IMR-90 (cell line): ENCODE measurements around the gene PRSS3. TPM values are rescaled to one million over a fixed set of nuclear protein-coding genes. Genes with fewer than 3 reads are reported as not detected.
"Not testable (repeated sequence)": the region's sequence is repeated elsewhere in the genome, so short reads cannot be mapped to it uniquely, and the experiment has no call there.

Experiments used
- ATAC-seq: fragments of 200-7000 bp; cut with Tn5 transposase; 2 replicates; pipeline ENCODE4 v1.9.1; 2020; ENCODE audit warnings: low read depth, mild to moderate bottlenecking, moderate library complexity
- BruUV-seq: library from RNA; stranded (reverse); fragments of 400-500 nt; replicated peaks from 2 replicates; lab custom pipeline; 2021; lab: Mats Ljungman, UMichigan
- CTCF ChIA-PET: fragments of 300-600 bp; formaldehyde crosslinking; extraction: SDS; loops from one replicate; lab custom pipeline; 2021; ENCODE audit warnings: antibody characterized with exemption; lab: Yijun Ruan, JAX
- POLR2A ChIA-PET: fragments of 300-600 bp; sonication (Branson Sonifier 250); formaldehyde crosslinking; loops from one replicate; lab custom pipeline; 2022; ENCODE audit warnings: antibody characterized with exemption; ENCODE audit not compliant: unreplicated experiment; lab: Charles Lee
- DNase-seq: peaks from one replicate; pipeline ENCODE4 v3.0.0; 2013
- H2AFZ ChIP-seq: replicated peaks from 2 replicates; pipeline ENCODE3; 2013; ENCODE audit warnings: low read length, mild to moderate bottlenecking; ENCODE audit not compliant: poor library complexity
- H2AK5ac ChIP-seq: 2 replicates; pipeline ENCODE4 v1.6.1; 2013; ENCODE audit warnings: low read depth, low read length, inconsistent platforms
- H2AK9ac ChIP-seq: replicated peaks from 2 replicates; pipeline ENCODE3; 2013; ENCODE audit warnings: mild to moderate bottlenecking, low read depth, low read length, moderate library complexity; ENCODE audit not compliant: poor library complexity
- H2BK120ac ChIP-seq: 2 replicates; pipeline ENCODE4 v1.6.1; 2013; ENCODE audit warnings: low read depth, low read length, inconsistent platforms
- H2BK15ac ChIP-seq: 3 replicates; pipeline ENCODE4 v1.6.1; 2013; ENCODE audit warnings: low read depth, low read length, inconsistent platforms
- H2BK20ac ChIP-seq: 2 replicates; pipeline ENCODE4 v1.6.1; 2013; ENCODE audit warnings: low read depth, mild to moderate bottlenecking, inconsistent platforms, low read length, moderate library complexity
- H2BK5ac ChIP-seq: 2 replicates; pipeline ENCODE4 v1.6.1; 2013; ENCODE audit warnings: mild to moderate bottlenecking, low read depth, low read length, inconsistent platforms; ENCODE audit not compliant: poor library complexity, severe bottlenecking
- H3K14ac ChIP-seq: replicated peaks from 2 replicates; pipeline ENCODE4 v1.6.1; 2013; ENCODE audit warnings: low read depth, low read length, inconsistent platforms
- H3K18ac ChIP-seq: 2 replicates; pipeline ENCODE4 v1.6.1; 2013; ENCODE audit warnings: low read depth, low read length, control low read depth
- H3K23ac ChIP-seq: 2 replicates; pipeline ENCODE4 v1.6.1; 2013; ENCODE audit warnings: low read depth, low read length, inconsistent platforms
- H3K27ac ChIP-seq: 2 replicates; pipeline ENCODE4 v1.5.1; 2013; ENCODE audit warnings: mild to moderate bottlenecking, control low read depth, low read length; ENCODE audit not compliant: insufficient read depth
- H3K27me3 ChIP-seq: 2 replicates; pipeline ENCODE4 v1.6.1; 2013; ENCODE audit warnings: low read length; ENCODE audit not compliant: control insufficient read depth, insufficient read depth
- H3K36me3 ChIP-seq: 2 replicates; pipeline ENCODE4 v1.6.1; 2013; ENCODE audit warnings: low read length, mixed read lengths; ENCODE audit not compliant: control insufficient read depth, insufficient read depth
- H3K4ac ChIP-seq: 2 replicates; pipeline ENCODE4 v1.6.1; 2013; ENCODE audit warnings: low read depth, low read length, inconsistent platforms
- H3K4me1 ChIP-seq: 2 replicates; pipeline ENCODE4 v1.6.1; 2013; ENCODE audit warnings: low read length, mixed read lengths; ENCODE audit not compliant: control insufficient read depth, insufficient read depth
- H3K4me2 ChIP-seq: 2 replicates; pipeline ENCODE4 v1.6.1; 2013; ENCODE audit warnings: low read depth, mild to moderate bottlenecking, control low read depth, low read length, moderate library complexity
- H3K4me3 ChIP-seq: 2 replicates; pipeline ENCODE4 v1.5.1; 2013; ENCODE audit warnings: low read depth, mild to moderate bottlenecking, control low read depth, low read length, moderate library complexity; ENCODE audit not compliant: insufficient read depth
- H3K56ac ChIP-seq: 2 replicates; pipeline ENCODE4 v1.6.1; 2013; ENCODE audit warnings: low read length, inconsistent platforms; ENCODE audit not compliant: insufficient read depth; ENCODE audit errors: extremely low read depth
- H3K79me1 ChIP-seq, 2 experiments: 2 replicates each; pipeline ENCODE4 v1.6.1; 2013; ENCODE audit warnings: low read length in 2 of 2, inconsistent platforms in 1 of 2, low read depth in 1 of 2
- H3K9ac ChIP-seq: 2 replicates; pipeline ENCODE4 v1.6.1; 2013; ENCODE audit warnings: low read depth, low read length, control low read depth
- H3K9me1 ChIP-seq: 2 replicates; pipeline ENCODE4 v1.6.1; 2013; ENCODE audit warnings: low read length, inconsistent platforms; ENCODE audit not compliant: insufficient read depth
- H3K9me3 ChIP-seq: 2 replicates; pipeline ENCODE4 v1.6.1; 2013; ENCODE audit warnings: low read length; ENCODE audit not compliant: control insufficient read depth, insufficient read depth
- H4K20me1 ChIP-seq: 2 replicates; pipeline ENCODE4 v1.6.1; 2013; ENCODE audit warnings: low read length, inconsistent platforms; ENCODE audit not compliant: insufficient read depth
- H4K5ac ChIP-seq: 2 replicates; pipeline ENCODE4 v1.6.1; 2013; ENCODE audit warnings: mild to moderate bottlenecking, low read depth, low read length, control low read depth
- H4K8ac ChIP-seq, 2 experiments: 2 replicates each; pipeline ENCODE4 v1.6.1; 2013; ENCODE audit warnings: low read depth in 2 of 2, low read length in 2 of 2, control low read depth in 1 of 2, inconsistent platforms in 1 of 2
- H4K91ac ChIP-seq: 2 replicates; pipeline ENCODE4 v1.6.1; 2013; ENCODE audit warnings: low read depth, low read length, inconsistent platforms; ENCODE audit not compliant: insufficient read depth
- BHLHE40 ChIP-seq: fragments of 150-350 bp; IDR thresholded peaks from 2 replicates; pipeline ENCODE4 v1.6.1; 2016; ENCODE audit warnings: mild to moderate bottlenecking, low read depth, low read length
- WGBS, 2 experiments: methylation state at CpG; one replicate each; pipeline versions ENCODE4 v1.1.5 to v1.1.7; 2013; ENCODE audit warnings: missing lambda C conversion rate in 2 of 2; ENCODE audit not compliant: insufficient read length in 1 of 2; ENCODE audit errors: extremely low coverage in 2 of 2; 5-methylcytosine and 5-hydroxymethylcytosine counted together
- dilution Hi-C: fragments of 300-500 bp; cut with HindIII; formaldehyde crosslinking; loops from one replicate; pipeline ENCODE4 v1.14.3; 2018; ENCODE audit warnings: low sequenced_read_pairs; ENCODE audit not compliant: unreplicated experiment
- in situ Hi-C: fragments of 300-500 bp; cut with MboI; formaldehyde crosslinking; loops from 3 replicates; pipeline ENCODE4 v1.14.3; 2019; ENCODE audit warnings: low sequenced_read_pairs, inconsistent platforms, mixed read lengths
- intact Hi-C: fragments of 100-400 bp; cut with micrococcal nuclease; formaldehyde crosslinking; loops from 2 replicates; pipeline ENCODE4 v1.10.0; 2022
- polyA plus RNA-seq, 3 experiments: library from polyadenylated mRNA; depleted of rRNA; stranded (reverse); fragments of >200 nt; gene quantifications; 2 replicates each; pipeline ENCODE4 v1.2.3, GENCODE V29; 2012; ENCODE audit warnings: low replicate concordance in 1 of 3
- total RNA-seq: library from RNA; depleted of rRNA; stranded (reverse); fragments of >200 nt; gene quantifications from 2 replicates; pipeline ENCODE4 v1.2.3, GENCODE V29; 2012

Gene PRSS3
- total and polyA plus RNA-seq, 2 of the 4 experiments (the other 2 are of a cell fraction): 7.0 to 26.9 TPM

DNA sequence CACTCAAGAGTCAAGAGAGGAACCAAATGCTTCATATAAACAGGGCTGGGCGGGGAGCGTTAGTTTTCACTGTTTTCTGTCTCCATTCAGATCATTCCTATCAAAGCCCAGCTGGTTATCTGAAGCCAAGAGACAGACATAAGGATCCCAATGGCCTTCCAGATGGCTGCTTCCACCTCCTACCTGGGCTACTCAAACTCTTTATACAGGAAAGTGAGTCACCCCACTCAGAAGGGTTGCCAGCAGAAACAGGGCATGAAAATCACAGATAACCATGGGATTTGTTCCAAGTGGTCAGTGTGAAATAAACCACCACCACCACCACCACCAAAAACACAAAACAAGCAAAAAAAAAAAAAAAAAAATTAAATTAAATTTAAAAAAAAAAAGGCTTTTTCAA is 5.5 kb downstream of the PRSS3 start:
- H4K5ac ChIP-seq: no peak overlapping the region
- no peak overlapping the region for H3K4ac ChIP-seq
- H3K27ac ChIP-seq: no peak overlapping the region
- intact Hi-C loops: no loop called here
- no peaks in the 10 kb centered on the region for H3K79me1 ChIP-seq
- no peak overlapping the region for H4K91ac ChIP-seq
- in situ Hi-C loops: no loop called here
- no peaks in the 10 kb centered on the region for H4K20me1 ChIP-seq
- H3K18ac ChIP-seq: no peak overlapping the region
- no peak overlapping the region for H2BK120ac ChIP-seq
- H3K56ac ChIP-seq: no peak overlapping the region
- H3K9ac ChIP-seq: no peak overlapping the region
- ChIA-PET CTCF (interaction anchor here (0.6 kb wide), 1 partner anchor 63 kb away, joined by 3 read pairs; no protein-coding TSS in a partner anchor), POLR2A (no interaction called here)
- H3K23ac ChIP-seq: no peak overlapping the region
- no peaks in the 10 kb centered on the region for H3K4me1 ChIP-seq
- dilution Hi-C loops: no loop called here
- no peak overlapping the region for H2AK5ac ChIP-seq
- ATAC-seq (no peak), DNase-seq (no peak)
- no peak overlapping the region for H3K14ac ChIP-seq
- no peak overlapping the region for H2BK20ac ChIP-seq
- H3K9me3 ChIP-seq: peaks cover 6% of the 10 kb centered on the region
- H2AK9ac ChIP-seq: no peak overlapping the region
- no TSS peak for BruUV-seq
- peaks cover 2% of the 10 kb centered on the region for H3K9me1 ChIP-seq
- H2BK5ac ChIP-seq: no peak overlapping the region
- no peak overlapping the region for H3K4me2 ChIP-seq
- no peak overlapping the region for H4K8ac ChIP-seq
- peaks cover 15% of the 10 kb centered on the region for H3K27me3 ChIP-seq
- H3K4me3 ChIP-seq: no peak overlapping the region
- no peak for TF ChIP-seq BHLHE40
- WGBS, 2 experiments: no CpG with 5 or more reads among the region's 2 CpGs
- H3K36me3 ChIP-seq: no peaks in the 10 kb centered on the region
- H2AFZ ChIP-seq: no peak overlapping the region
- no peak overlapping the region for H2BK15ac ChIP-seq

DNA sequence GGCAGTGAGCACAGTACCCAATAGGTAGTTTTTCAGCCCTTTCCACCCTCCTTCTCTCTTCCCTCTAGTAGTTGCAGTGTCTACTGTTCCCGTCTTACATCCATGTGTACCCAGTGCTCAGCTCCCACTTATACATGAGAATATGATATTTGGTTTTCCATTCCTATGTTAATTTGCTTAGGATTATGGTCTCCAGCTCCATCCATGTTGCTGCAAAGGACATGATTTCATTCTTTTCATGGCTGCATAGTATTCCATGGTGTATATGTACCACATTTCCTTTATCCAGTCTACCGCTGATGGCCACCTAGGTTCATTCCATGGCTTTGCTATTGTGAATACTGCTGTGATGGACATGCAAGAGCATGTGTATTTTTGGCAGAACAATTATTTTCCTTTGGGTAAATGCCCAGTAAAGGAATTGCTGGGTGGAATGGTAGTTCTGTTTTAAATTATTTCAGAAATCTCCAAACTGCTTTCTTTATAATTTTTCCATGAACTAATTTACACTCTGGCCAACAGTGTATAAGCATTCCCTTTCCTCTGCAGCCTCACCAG is 6.7 kb downstream of the PRSS3 start:
- H3K4ac ChIP-seq, DNase-seq, H3K23ac ChIP-seq, H2AFZ ChIP-seq, in situ Hi-C loops, H3K79me1 ChIP-seq, H3K9me3 ChIP-seq, H3K9me1 ChIP-seq, H3K4me3 ChIP-seq, H2BK20ac ChIP-seq, CTCF ChIA-PET, H2AK5ac ChIP-seq, H3K56ac ChIP-seq, H2BK15ac ChIP-seq, H3K27ac ChIP-seq, H4K5ac ChIP-seq, H3K4me1 ChIP-seq, dilution Hi-C loops, H3K14ac ChIP-seq, H4K20me1 ChIP-seq, H4K8ac ChIP-seq, H3K18ac ChIP-seq, H2BK5ac ChIP-seq, H3K36me3 ChIP-seq, H2BK120ac ChIP-seq, ATAC-seq, POLR2A ChIA-PET, H3K9ac ChIP-seq, BruUV-seq, intact Hi-C loops, H2AK9ac ChIP-seq, H3K4me2 ChIP-seq, H4K91ac ChIP-seq: not testable (repeated sequence)
- WGBS, 2 experiments: no CpG with 5 or more reads among the region's 2 CpGs
- peaks cover 13% of the 10 kb centered on the region for H3K27me3 ChIP-seq
